HG03045 (cell line): ENCODE results near the gene OR52E5.
A peak's percentile ranks its signal among the peaks of the same experiment; 100 is the strongest.

Source experiments
- ATAC-seq: cut with Tn5 transposase; IDR thresholded peaks from one replicate; pipeline ENCODE4 v1.9.1; 2021; ENCODE audit warnings: mild to moderate bottlenecking, moderate library complexity; ENCODE audit not compliant: unreplicated experiment

OR52E5 gene

GRCh38 chr11:5892908-5893307, at the start of gene OR52E5:
Gene OR52E5 (plus strand): TSS chr11:5893208. CDS start chr11:5900777, 7,569 bp downstream.
- no peak for ATAC-seq

GRCh38 chr11:5846701-5847100, 46.3 kb upstream of the OR52E5 start:
- ATAC-seq = no peak

GRCh38 chr11:5847711-5848110, 45.3 kb upstream of the OR52E5 start:
- no peak for ATAC-seq

- no peak for ATAC-seq
Observed at GRCh38 chr11:5851002-5851401, 42.0 kb upstream of the OR52E5 start.

- no peak for ATAC-seq
Observed at GRCh38 chr11:5857590-5857989, 35.4 kb upstream of the OR52E5 start, which contains the start of gene OR52E8. Gene OR52E8 (minus strand): TSS chr11:5857690. CDS start chr11:5857690, 0 bp downstream.

- no peak for ATAC-seq
Observed at GRCh38 chr11:5865826-5866225, 27.2 kb upstream of the OR52E5 start.

GRCh38 chr11:5878564-5878963, 14.4 kb upstream of the OR52E5 start:
- ATAC-seq = no peak

- ATAC-seq = no peak
Observed at GRCh38 chr11:5880329-5880728, 12.7 kb upstream of the OR52E5 start, which contains the start of gene OR52E4. Gene OR52E4 (plus strand): TSS chr11:5880629. CDS start chr11:5884293, 3,664 bp downstream.

- ATAC-seq = no peak
Observed at GRCh38 chr11:5881756-5882155, 11.3 kb upstream of the OR52E5 start.

GRCh38 chr11:5887172-5887571, 5.8 kb upstream of the OR52E5 start:
- ATAC-seq = no peak

GRCh38 chr11:5887661-5888060, 5.3 kb upstream of the OR52E5 start:
- no peak for ATAC-seq

GRCh38 chr11:5891216-5891800, 1.7 kb upstream of the OR52E5 start:
- ATAC-seq = no peak

- ATAC-seq = no peak
Observed at GRCh38 chr11:5899534-5899933, 6.5 kb downstream of the OR52E5 start.

GRCh38 chr11:5910540-5910939, 17.5 kb downstream of the OR52E5 start:
- ATAC-seq = no peak

- peak; percentile 88 for ATAC-seq
Observed at GRCh38 chr11:5922749-5923426, 29.9 kb downstream of the OR52E5 start.

- ATAC-seq = peak; percentile 50
Observed at GRCh38 chr11:5923427-5923776, 30.4 kb downstream of the OR52E5 start.

- peak; percentile 16 for ATAC-seq
Observed at GRCh38 chr11:5923794-5924193, 30.8 kb downstream of the OR52E5 start.

- ATAC-seq = no peak
Observed at GRCh38 chr11:5928271-5928670, 35.3 kb downstream of the OR52E5 start.

- no peak for ATAC-seq
Observed at GRCh38 chr11:5928811-5929210, 35.8 kb downstream of the OR52E5 start.

- no peak for ATAC-seq
Observed at GRCh38 chr11:5929571-5930368, 36.8 kb downstream of the OR52E5 start.

- no peak for ATAC-seq
Observed at GRCh38 chr11:5930614-5931013, 37.6 kb downstream of the OR52E5 start.

- ATAC-seq = no peak
Observed at GRCh38 chr11:5931061-5931460, 38.1 kb downstream of the OR52E5 start.
